Erythroblast (primary cell): Measurements from ENCODE around the gene PDLIM3.

Experiments used
- GATA1 ChIP-seq: IDR thresholded peaks from 2 replicates; pipeline ENCODE4 v1.6.1; 2011; ENCODE audit warnings: low read depth, mild to moderate bottlenecking, control low read depth, low read length, moderate library complexity
- POLR2A ChIP-seq: IDR thresholded peaks from 2 replicates; pipeline ENCODE4 v1.6.1; 2011; ENCODE audit warnings: mild to moderate bottlenecking, low read length

GRCh38 chr4:185532795-185533324 lies 2.4 kb downstream of the PDLIM3 start:
- TF ChIP-seq POLR2A (no peak), GATA1 (no peak)
